Karpas-422 (cell line): ENCODE data around the gene PTBP1. TPM values are rescaled to one million over a fixed set of nuclear protein-coding genes. Genes with fewer than 3 reads are reported as not detected.
A peak's percentile ranks its signal among the peaks of the same experiment; 100 is the strongest.

Source experiments
- DNase-seq: peaks from one replicate; pipeline ENCODE4 v3.0.0-alpha.2; 2015
- H2AFZ ChIP-seq: fragments of 200-600 bp; sonication (generic); 2 replicates; pipeline ENCODE4 v1.6.1; 2014; ENCODE audit warnings: antibody characterized with exemption, low read length, mixed read lengths
- H3K27ac ChIP-seq: fragments of 200-600 bp; sonication (generic); 2 replicates; pipeline ENCODE4 v1.5.1; 2014; ENCODE audit warnings: mild to moderate bottlenecking, low read length, moderate library complexity
- H3K27me3 ChIP-seq: fragments of 200-600 bp; sonication (generic); 2 replicates; pipeline ENCODE4 v1.6.1; 2014; ENCODE audit warnings: low read length, mixed read lengths
- H3K36me3 ChIP-seq: fragments of 200-600 bp; sonication (generic); 2 replicates; pipeline ENCODE4 v1.6.1; 2014; ENCODE audit warnings: low read length, mixed read lengths; ENCODE audit not compliant: insufficient read depth
- H3K4me1 ChIP-seq: fragments of 200-600 bp; sonication (generic); 2 replicates; pipeline ENCODE4 v1.6.1; 2014; ENCODE audit warnings: mild to moderate bottlenecking, low read length, mixed read lengths
- H3K4me2 ChIP-seq: fragments of 200-600 bp; sonication (generic); 2 replicates; pipeline ENCODE4 v1.6.1; 2014; ENCODE audit warnings: low read length, low read depth, mild to moderate bottlenecking; ENCODE audit not compliant: poor library complexity, severe bottlenecking
- H3K4me3 ChIP-seq: fragments of 200-600 bp; sonication (generic); 2 replicates; pipeline ENCODE4 v1.5.1; 2014; ENCODE audit warnings: mild to moderate bottlenecking, antibody characterized with exemption, low read length, mixed read lengths
- H3K79me2 ChIP-seq: fragments of 200-600 bp; sonication (generic); 2 replicates; pipeline ENCODE4 v1.6.1; 2014; ENCODE audit warnings: mild to moderate bottlenecking, low read length, mixed read lengths
- H3K9ac ChIP-seq: fragments of 200-600 bp; sonication (generic); 2 replicates; pipeline ENCODE4 v1.6.0; 2014; ENCODE audit warnings: low read length
- H3K9me2 ChIP-seq: fragments of 200-600 bp; sonication (generic), shearing (Covaris generic); replicated peaks from 2 replicates; pipeline ENCODE4 v1.6.0; 2014; ENCODE audit warnings: mild to moderate bottlenecking, low read length, moderate library complexity; ENCODE audit not compliant: insufficient read depth
- H3K9me3 ChIP-seq: fragments of 300-700, 200-600 bp; sonication (generic); 2 replicates; pipeline ENCODE4 v1.6.1; 2014; ENCODE audit warnings: low read length, mixed read lengths
- H4K20me1 ChIP-seq: fragments of 200-600 bp; sonication (generic); 2 replicates; pipeline ENCODE4 v1.6.1; 2014; ENCODE audit warnings: mild to moderate bottlenecking, antibody characterized with exemption, low read length, low read depth; ENCODE audit not compliant: insufficient read depth
- total RNA-seq: library from RNA; depleted of rRNA; stranded (reverse); fragments of >200 nt; shearing (Covaris generic); gene quantifications from 2 replicates; pipeline ENCODE4 v1.2.3, GENCODE V29; 2014; ENCODE audit warnings: low replicate concordance; rRNA removed

The PTBP1 gene
- 170 and 172 TPM in 2 replicates for total RNA-seq

- peaks cover 40% of the 10 kb centered on the region for H4K20me1 ChIP-seq
- peak within 1 kb of the TSS; percentile 44; the same call in 1 of the 2 replicates for H2AFZ ChIP-seq
- peak within 1 kb of the TSS; percentile 99 for H3K9ac ChIP-seq
- H3K9me3 ChIP-seq = no peaks in the 10 kb centered on the region
- H3K36me3 ChIP-seq = peaks cover 34% of the 10 kb centered on the region
- no peaks in the 10 kb centered on the region for H3K27me3 ChIP-seq
- H3K9me2 ChIP-seq = no peaks in the 10 kb centered on the region
- H3K4me3 ChIP-seq = peak within 1 kb of the TSS; percentile 100
- peak within 1 kb of the TSS; percentile 98 for H3K4me2 ChIP-seq
- H3K4me1 ChIP-seq = peaks cover 13% of the 10 kb centered on the region
- peak within 1 kb of the TSS; percentile 82 for H3K27ac ChIP-seq
- DNase-seq = peak; percentile 100
- H3K79me2 ChIP-seq = peaks cover 41% of the 10 kb centered on the region
These were observed at the start of gene PTBP1 for GRCh38 chr19:796692-797527. TSS of gene PTBP1 (plus strand) at chr19:797452. CDS start at chr19:797498, 46 bp downstream.

- DNase-seq = no peak
- Histone ChIP-seq H3K4me3 (no peak overlapping the region), H2AFZ (no peak overlapping the region), H3K79me2 (no peaks in the 10 kb centered on the region), H4K20me1 (no peaks in the 10 kb centered on the region), H3K9me3 (no peaks in the 10 kb centered on the region; the same call in 1 of the 2 replicates), H3K9me2 (no peaks in the 10 kb centered on the region), H3K27ac (no peak overlapping the region), H3K4me1 (no peaks in the 10 kb centered on the region), H3K36me3 (no peaks in the 10 kb centered on the region), H3K27me3 (no peaks in the 10 kb centered on the region), H3K4me2 (no peak overlapping the region), H3K9ac (no peak overlapping the region)
These were observed 49.0 kb upstream of the PTBP1 start for GRCh38 chr19:748274-748598.

- Histone ChIP-seq H4K20me1 (no peaks in the 10 kb centered on the region), H3K9ac (no peak overlapping the region), H3K4me3 (no peak overlapping the region), H3K27me3 (no peaks in the 10 kb centered on the region), H3K4me2 (no peak overlapping the region), H3K4me1 (no peaks in the 10 kb centered on the region), H3K27ac (no peak overlapping the region), H3K36me3 (no peaks in the 10 kb centered on the region), H3K9me3 (no peaks in the 10 kb centered on the region; the same call in 1 of the 2 replicates), H3K79me2 (no peaks in the 10 kb centered on the region), H2AFZ (no peak overlapping the region), H3K9me2 (no peaks in the 10 kb centered on the region)
- DNase-seq = no peak
These were observed 47.4 kb upstream of the PTBP1 start for GRCh38 chr19:749811-750210.

- H3K9me3 ChIP-seq = peaks cover 1% of the 10 kb centered on the region
- H3K27ac ChIP-seq = no peak within 1 kb of the TSS
- H3K36me3 ChIP-seq = no peaks in the 10 kb centered on the region
- no peak within 1 kb of the TSS for H3K9ac ChIP-seq
- no peak for DNase-seq
- no peaks in the 10 kb centered on the region for H3K27me3 ChIP-seq
- H3K4me2 ChIP-seq = no peak within 1 kb of the TSS
- H3K4me1 ChIP-seq = no peaks in the 10 kb centered on the region
- H3K4me3 ChIP-seq = no peak within 1 kb of the TSS
- no peaks in the 10 kb centered on the region for H3K79me2 ChIP-seq
- H3K9me2 ChIP-seq = no peaks in the 10 kb centered on the region
- no peaks in the 10 kb centered on the region for H4K20me1 ChIP-seq
- H2AFZ ChIP-seq = no peak within 1 kb of the TSS
These were observed 46.4 kb upstream of the PTBP1 start, which contains the start of gene MISP for GRCh38 chr19:750640-751423. TSS of gene MISP (plus strand) at chr19:751112. CDS start at chr19:756947, 5,835 bp downstream.

GRCh38 chr19:751501-752341 is 45.5 kb upstream of the PTBP1 start:
- Histone ChIP-seq H3K4me1 (no peaks in the 10 kb centered on the region), H3K9me2 (no peaks in the 10 kb centered on the region), H3K9ac (no peak overlapping the region), H3K4me2 (no peak overlapping the region), H3K27me3 (no peaks in the 10 kb centered on the region), H4K20me1 (no peaks in the 10 kb centered on the region), H3K9me3 (peaks cover 8% of the 10 kb centered on the region), H3K4me3 (no peak overlapping the region), H2AFZ (no peak overlapping the region), H3K79me2 (no peaks in the 10 kb centered on the region), H3K27ac (no peak overlapping the region), H3K36me3 (no peaks in the 10 kb centered on the region)
- DNase-seq = no peak

- Histone ChIP-seq H3K27ac (no peak overlapping the region), H3K4me2 (no peak overlapping the region), H2AFZ (no peak overlapping the region), H4K20me1 (no peaks in the 10 kb centered on the region), H3K27me3 (no peaks in the 10 kb centered on the region), H3K9me3 (peaks cover 16% of the 10 kb centered on the region), H3K36me3 (no peaks in the 10 kb centered on the region), H3K4me3 (no peak overlapping the region), H3K79me2 (no peaks in the 10 kb centered on the region), H3K9me2 (no peaks in the 10 kb centered on the region), H3K4me1 (no peaks in the 10 kb centered on the region), H3K9ac (no peak overlapping the region)
- peak; percentile 47 for DNase-seq
These were observed 44.4 kb upstream of the PTBP1 start for GRCh38 chr19:752652-753517.

- no peaks in the 10 kb centered on the region for H3K27me3 ChIP-seq
- no peaks in the 10 kb centered on the region for H4K20me1 ChIP-seq
- H3K27ac ChIP-seq = no peak overlapping the region
- no peak for DNase-seq
- H3K79me2 ChIP-seq = no peaks in the 10 kb centered on the region
- no peaks in the 10 kb centered on the region for H3K4me1 ChIP-seq
- no peaks in the 10 kb centered on the region for H3K36me3 ChIP-seq
- H3K9me2 ChIP-seq = no peaks in the 10 kb centered on the region
- no peak overlapping the region for H3K9ac ChIP-seq
- no peak overlapping the region for H3K4me3 ChIP-seq
- H3K9me3 ChIP-seq = peaks cover 16% of the 10 kb centered on the region
- H2AFZ ChIP-seq = no peak overlapping the region
- H3K4me2 ChIP-seq = no peak overlapping the region
These were observed 42.7 kb upstream of the PTBP1 start for GRCh38 chr19:754530-754929.
